GM12891 (cell line): ENCODE data around the gene CAMTA1.

Experiments used
- POLR2A ChIP-seq: IDR thresholded peaks from 2 replicates; pipeline ENCODE4 v1.6.1; 2011; ENCODE audit warnings: low read depth, low read length, control low read depth
- POLR2AphosphoS5 ChIP-seq: IDR thresholded peaks from 2 replicates; pipeline ENCODE4 v1.6.1; 2011; ENCODE audit warnings: low read depth, low read length, control low read depth

GRCh38 chr1:7079637-7080036 is 294.4 kb downstream of the CAMTA1 start:
- TF ChIP-seq POLR2A (no peak), POLR2AphosphoS5 (no peak)
